ENCODE measurements around the gene SLIT1.

Gene SLIT1

DNA sequence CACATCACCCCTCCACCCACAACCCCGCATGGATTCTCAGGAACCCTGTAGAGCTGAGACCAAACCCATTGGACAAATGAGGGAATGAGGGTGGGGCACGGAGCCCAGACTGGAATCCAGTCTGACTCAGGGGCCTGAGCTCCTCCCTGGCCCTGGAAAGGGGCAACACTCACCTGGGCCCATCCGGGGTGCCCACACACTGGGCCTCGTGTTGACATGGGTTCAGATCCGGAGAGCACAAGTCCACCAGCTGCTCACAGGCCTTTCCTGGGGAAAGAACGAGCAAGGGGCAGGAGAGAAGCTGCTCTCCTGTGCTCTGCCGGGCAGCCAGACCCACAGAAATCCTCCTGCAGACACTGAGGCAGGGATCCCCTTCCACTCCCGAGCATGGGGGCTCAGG, 172.2 kb downstream of the SLIT1 start:
- Histone ChIP-seq H3K36me3 (ENCODE audit: control insufficient read depth, insufficient read depth, low read length) (no peaks in the 10 kb centered on the region), H3K9me3 (ENCODE audit: control insufficient read depth, low read length) (no peaks in the 10 kb centered on the region), H3K27me3 (ENCODE audit: control insufficient read depth, insufficient read depth, low read length) (no peaks in the 10 kb centered on the region), H3K4me3 (ENCODE audit: low read length) (no peak overlapping the region), H3K9ac (ENCODE audit: low read length) (no peak overlapping the region), H3K4me1 (ENCODE audit: control insufficient read depth, insufficient read depth, low read length) (no peaks in the 10 kb centered on the region)

DNA sequence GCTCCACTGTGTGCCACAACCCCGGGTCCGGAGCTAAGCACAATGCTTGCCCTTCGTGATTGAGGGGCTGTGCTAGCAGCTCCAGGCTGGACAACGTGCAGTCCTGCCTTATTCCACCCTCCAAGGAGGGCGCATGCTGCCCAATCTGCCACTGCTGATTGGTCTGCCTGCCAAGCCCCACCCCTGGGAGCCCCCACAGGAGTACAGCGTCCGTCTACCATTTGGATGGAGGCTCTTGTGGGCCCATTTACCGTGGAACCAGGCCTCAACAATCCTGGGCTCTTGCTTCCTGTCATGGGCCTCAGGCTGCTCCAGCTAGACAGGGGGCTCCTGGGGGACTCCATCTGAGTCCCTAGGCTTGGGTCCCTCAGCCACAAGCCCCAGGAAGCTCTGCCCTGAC, 173.3 kb downstream of the SLIT1 start:
- no peaks in the 10 kb centered on the region for H3K27me3 ChIP-seq (ENCODE audit: control insufficient read depth, insufficient read depth, low read length)
- H3K9me3 ChIP-seq (ENCODE audit: control insufficient read depth, low read length): no peaks in the 10 kb centered on the region
- H3K4me3 ChIP-seq (ENCODE audit: low read length): no peak overlapping the region
- H3K4me1 ChIP-seq (ENCODE audit: control insufficient read depth, insufficient read depth, low read length): no peaks in the 10 kb centered on the region
- H3K36me3 ChIP-seq (ENCODE audit: control insufficient read depth, insufficient read depth, low read length): no peaks in the 10 kb centered on the region
- no peak overlapping the region for H3K9ac ChIP-seq (ENCODE audit: low read length)

DNA sequence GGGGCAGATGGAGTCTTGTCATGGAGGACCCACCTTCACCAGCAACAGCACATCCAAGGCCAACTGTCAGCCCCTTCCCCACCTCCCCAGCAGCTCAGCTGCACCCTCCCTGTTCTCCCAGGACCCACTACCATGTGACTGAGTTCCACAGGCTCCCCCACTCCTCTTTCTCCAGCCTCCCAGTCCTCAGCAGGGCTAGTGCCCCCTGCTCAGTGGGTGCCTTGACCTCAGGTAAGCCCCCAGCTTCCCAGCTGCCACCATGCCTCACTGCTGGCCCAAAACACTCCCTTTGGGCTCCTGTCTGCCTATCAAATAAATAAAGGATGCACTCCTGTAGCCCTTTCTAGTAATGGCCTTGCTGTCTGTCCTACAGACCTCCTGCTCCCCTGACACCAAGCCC, 174.4 kb downstream of the SLIT1 start:
- no peaks in the 10 kb centered on the region for H3K36me3 ChIP-seq (ENCODE audit: control insufficient read depth, insufficient read depth, low read length)
- H3K4me1 ChIP-seq (ENCODE audit: control insufficient read depth, insufficient read depth, low read length): no peaks in the 10 kb centered on the region
- no peak overlapping the region for H3K9ac ChIP-seq (ENCODE audit: low read length)
- H3K9me3 ChIP-seq (ENCODE audit: control insufficient read depth, low read length): no peaks in the 10 kb centered on the region
- H3K27me3 ChIP-seq (ENCODE audit: control insufficient read depth, insufficient read depth, low read length): no peaks in the 10 kb centered on the region
- H3K4me3 ChIP-seq (ENCODE audit: low read length): no peak overlapping the region

DNA sequence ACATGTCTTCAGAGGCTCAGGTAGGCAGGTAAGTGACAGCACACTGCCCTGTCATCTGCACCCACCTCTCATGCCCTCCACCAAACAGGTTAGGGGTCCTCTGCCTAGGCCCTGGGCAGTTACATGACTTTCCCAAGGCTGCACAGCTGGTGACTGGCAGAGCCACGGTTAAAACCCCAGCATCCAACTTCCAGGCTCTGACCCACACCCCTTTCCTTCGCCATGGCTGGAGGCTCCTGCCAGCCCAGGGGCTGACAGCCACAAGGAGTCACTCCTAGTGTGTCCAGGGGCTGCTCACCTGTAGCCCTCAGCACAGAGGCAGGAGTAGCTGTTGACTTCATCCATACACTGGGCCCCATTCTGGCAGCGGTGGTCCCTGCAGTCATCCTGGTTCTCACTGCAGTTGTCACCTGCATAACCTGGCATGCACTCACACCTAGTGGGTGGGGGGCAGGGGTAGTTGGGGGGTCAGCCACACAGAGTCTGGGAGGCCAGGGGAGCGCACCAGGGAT, 175.0 kb downstream of the SLIT1 start:
- Histone ChIP-seq H3K4me1 (ENCODE audit: control insufficient read depth, insufficient read depth, low read length) (no peaks in the 10 kb centered on the region), H3K36me3 (ENCODE audit: control insufficient read depth, insufficient read depth, low read length) (no peaks in the 10 kb centered on the region), H3K9ac (ENCODE audit: low read length) (no peak overlapping the region), H3K4me3 (ENCODE audit: low read length) (no peak overlapping the region), H3K27me3 (ENCODE audit: control insufficient read depth, insufficient read depth, low read length) (no peaks in the 10 kb centered on the region), H3K9me3 (ENCODE audit: control insufficient read depth, low read length) (no peaks in the 10 kb centered on the region)

DNA sequence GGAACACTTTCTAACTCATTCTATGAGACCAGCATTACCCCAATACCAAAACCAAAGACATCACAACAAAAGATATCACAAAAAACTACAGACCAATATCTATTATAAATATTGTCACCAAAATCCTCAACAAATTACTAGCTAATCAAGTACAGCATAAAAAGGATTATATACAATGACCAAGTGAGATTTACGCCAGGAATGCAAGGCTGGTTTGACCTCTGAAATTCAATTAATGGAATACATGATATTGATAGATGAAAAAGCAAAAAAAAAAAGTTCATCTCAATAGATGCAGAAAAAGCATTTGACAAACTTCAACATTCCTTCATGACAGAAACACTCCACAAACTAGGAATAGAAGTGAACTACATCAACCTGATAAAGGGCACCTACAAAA, 178.3 kb downstream of the SLIT1 start:
- H3K27me3 ChIP-seq (ENCODE audit: control insufficient read depth, insufficient read depth, low read length): no peaks in the 10 kb centered on the region
- H3K4me3 ChIP-seq (ENCODE audit: low read length): no peak overlapping the region
- no peaks in the 10 kb centered on the region for H3K9me3 ChIP-seq (ENCODE audit: control insufficient read depth, low read length)
- H3K4me1 ChIP-seq (ENCODE audit: control insufficient read depth, insufficient read depth, low read length): no peaks in the 10 kb centered on the region
- no peaks in the 10 kb centered on the region for H3K36me3 ChIP-seq (ENCODE audit: control insufficient read depth, insufficient read depth, low read length)
- H3K9ac ChIP-seq (ENCODE audit: low read length): no peak overlapping the region

DNA sequence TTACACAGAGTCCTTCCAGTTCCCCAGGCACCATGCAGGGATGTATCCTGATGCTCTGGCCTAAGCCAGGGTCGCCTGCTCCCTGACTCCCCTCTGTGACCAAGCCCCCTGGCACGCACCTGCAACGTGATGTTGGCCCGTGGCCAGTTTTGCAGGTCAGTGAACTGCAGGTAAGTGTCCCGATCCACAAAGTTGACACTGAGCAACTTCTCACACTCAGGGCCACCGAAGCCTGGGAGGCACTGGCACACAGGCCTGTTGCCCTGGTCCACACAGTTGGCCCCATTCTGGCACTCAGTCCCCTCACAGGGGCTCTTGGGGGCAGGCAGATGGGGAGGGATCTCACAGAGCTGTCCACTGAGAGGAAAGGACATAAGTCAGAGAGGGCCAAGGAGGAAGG, 179.4 kb downstream of the SLIT1 start:
- no peaks in the 10 kb centered on the region for H3K27me3 ChIP-seq (ENCODE audit: control insufficient read depth, insufficient read depth, low read length)
- no peaks in the 10 kb centered on the region for H3K36me3 ChIP-seq (ENCODE audit: control insufficient read depth, insufficient read depth, low read length)
- H3K9me3 ChIP-seq (ENCODE audit: control insufficient read depth, low read length): no peaks in the 10 kb centered on the region
- H3K9ac ChIP-seq (ENCODE audit: low read length): no peak overlapping the region
- no peaks in the 10 kb centered on the region for H3K4me1 ChIP-seq (ENCODE audit: control insufficient read depth, insufficient read depth, low read length)
- H3K4me3 ChIP-seq (ENCODE audit: low read length): no peak overlapping the region

DNA sequence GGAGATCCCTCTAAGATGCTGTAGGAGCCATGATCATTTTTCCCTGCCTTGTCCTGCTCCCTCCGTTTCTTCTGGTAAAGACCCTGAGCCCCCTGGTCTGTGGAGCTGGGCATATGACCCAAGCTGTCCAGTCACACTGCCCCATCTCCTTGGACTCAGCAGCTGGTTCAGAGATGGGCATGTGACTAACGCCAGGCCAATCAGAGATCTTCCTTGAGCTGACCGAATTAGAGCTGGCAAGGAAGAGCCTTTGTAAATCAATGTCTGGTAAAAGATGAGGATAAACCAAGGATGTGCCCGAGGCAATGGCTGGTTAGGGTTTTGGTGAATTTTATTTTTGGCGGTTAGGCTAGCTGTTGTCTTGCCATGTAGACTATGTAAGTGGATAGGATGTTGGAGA, 180.4 kb downstream of the SLIT1 start:
- no peaks in the 10 kb centered on the region for H3K4me1 ChIP-seq (ENCODE audit: control insufficient read depth, insufficient read depth, low read length)
- H3K27me3 ChIP-seq (ENCODE audit: control insufficient read depth, insufficient read depth, low read length): no peaks in the 10 kb centered on the region
- no peak overlapping the region for H3K4me3 ChIP-seq (ENCODE audit: low read length)
- no peak overlapping the region for H3K9ac ChIP-seq (ENCODE audit: low read length)
- no peaks in the 10 kb centered on the region for H3K36me3 ChIP-seq (ENCODE audit: control insufficient read depth, insufficient read depth, low read length)
- no peaks in the 10 kb centered on the region for H3K9me3 ChIP-seq (ENCODE audit: control insufficient read depth, low read length)

DNA sequence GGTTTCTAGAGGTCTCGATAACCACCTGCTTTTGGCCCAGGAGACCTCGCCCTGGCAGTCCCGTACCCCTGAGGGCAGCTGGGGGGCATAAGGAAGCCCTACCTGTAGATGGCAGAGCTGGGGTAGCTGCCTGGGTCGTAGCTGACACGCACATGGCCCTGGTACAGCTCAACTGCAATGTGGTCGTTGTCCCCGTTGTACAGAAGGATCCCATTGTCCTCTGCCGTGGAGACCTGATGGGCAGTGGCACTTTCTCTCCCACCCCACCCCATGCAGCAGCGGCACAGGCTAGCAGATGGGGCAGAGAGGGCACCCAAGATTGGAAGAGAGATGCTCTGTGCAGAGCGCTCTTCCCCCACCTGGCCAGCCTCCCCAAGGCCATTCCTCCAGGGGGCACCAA, 181.2 kb downstream of the SLIT1 start:
- Histone ChIP-seq H3K4me3 (ENCODE audit: low read length) (no peak overlapping the region), H3K4me1 (ENCODE audit: control insufficient read depth, insufficient read depth, low read length) (no peaks in the 10 kb centered on the region), H3K9ac (ENCODE audit: low read length) (no peak overlapping the region), H3K27me3 (ENCODE audit: control insufficient read depth, insufficient read depth, low read length) (no peaks in the 10 kb centered on the region), H3K9me3 (ENCODE audit: control insufficient read depth, low read length) (no peaks in the 10 kb centered on the region), H3K36me3 (ENCODE audit: control insufficient read depth, insufficient read depth, low read length) (no peaks in the 10 kb centered on the region)

DNA sequence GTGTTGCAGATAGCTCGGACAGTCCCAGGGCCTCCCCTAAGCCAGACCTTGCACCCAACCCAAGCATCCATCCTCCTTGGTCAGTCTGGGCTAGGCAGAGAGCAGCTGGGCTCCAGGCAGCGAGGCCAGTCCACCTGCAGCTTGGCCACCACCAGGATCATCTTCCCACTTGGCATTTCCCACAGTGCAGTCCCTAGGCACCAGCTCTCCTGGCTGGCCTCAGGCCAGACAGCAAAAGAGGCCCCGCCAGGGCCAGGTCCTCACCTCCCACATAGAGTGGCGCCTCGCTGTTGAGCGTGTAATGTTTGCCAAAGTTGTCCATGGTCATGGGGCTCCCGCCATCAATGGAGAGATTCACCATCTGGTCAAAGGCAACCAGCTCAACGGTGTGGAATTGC, 182.0 kb downstream of the SLIT1 start:
- H3K9ac ChIP-seq (ENCODE audit: low read length): no peak overlapping the region
- no peaks in the 10 kb centered on the region for H3K27me3 ChIP-seq (ENCODE audit: control insufficient read depth, insufficient read depth, low read length)
- H3K4me3 ChIP-seq (ENCODE audit: low read length): no peak overlapping the region
- no peaks in the 10 kb centered on the region for H3K9me3 ChIP-seq (ENCODE audit: control insufficient read depth, low read length)
- no peaks in the 10 kb centered on the region for H3K36me3 ChIP-seq (ENCODE audit: control insufficient read depth, insufficient read depth, low read length)
- no peaks in the 10 kb centered on the region for H3K4me1 ChIP-seq (ENCODE audit: control insufficient read depth, insufficient read depth, low read length)

DNA sequence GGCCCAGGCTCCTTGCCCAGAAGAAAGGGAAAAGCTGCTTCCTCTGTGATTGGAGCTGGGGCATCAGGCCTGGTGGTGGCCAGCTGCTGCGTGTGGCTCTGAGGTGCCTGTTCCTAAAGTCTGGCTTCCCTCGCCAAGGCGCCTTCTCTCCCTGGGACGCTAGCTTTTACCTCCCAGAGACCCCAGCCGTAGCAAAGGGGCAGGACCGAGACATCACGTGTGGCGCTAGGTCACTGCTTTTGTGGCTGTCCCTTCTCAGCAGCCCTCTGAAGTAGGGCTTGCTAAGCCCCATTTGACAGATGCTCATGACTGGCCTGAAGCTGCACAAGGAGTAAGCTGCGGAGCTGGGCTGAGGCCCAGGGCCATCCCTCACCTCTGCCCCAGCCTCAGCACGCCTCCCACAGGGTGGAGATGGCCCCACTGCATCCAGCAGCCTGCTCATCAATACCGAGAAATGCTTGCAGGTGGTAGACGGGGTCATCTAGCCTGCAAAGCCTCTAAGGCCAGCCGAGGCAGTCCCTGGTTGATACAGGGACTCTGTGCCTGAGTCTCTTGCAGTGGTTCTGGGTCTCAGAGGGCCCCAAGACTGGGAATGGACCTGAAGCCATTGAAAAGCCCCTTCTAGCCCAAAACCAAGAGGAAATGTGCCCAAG, 182.5 kb downstream of the SLIT1 start:
- H3K4me1 ChIP-seq (ENCODE audit: control insufficient read depth, insufficient read depth, low read length): no peaks in the 10 kb centered on the region
- H3K9me3 ChIP-seq (ENCODE audit: control insufficient read depth, low read length): no peaks in the 10 kb centered on the region
- H3K27me3 ChIP-seq (ENCODE audit: control insufficient read depth, insufficient read depth, low read length): no peaks in the 10 kb centered on the region
- H3K36me3 ChIP-seq (ENCODE audit: control insufficient read depth, insufficient read depth, low read length): no peaks in the 10 kb centered on the region
- no peak overlapping the region for H3K9ac ChIP-seq (ENCODE audit: low read length)
- no peak overlapping the region for H3K4me3 ChIP-seq (ENCODE audit: low read length)

DNA sequence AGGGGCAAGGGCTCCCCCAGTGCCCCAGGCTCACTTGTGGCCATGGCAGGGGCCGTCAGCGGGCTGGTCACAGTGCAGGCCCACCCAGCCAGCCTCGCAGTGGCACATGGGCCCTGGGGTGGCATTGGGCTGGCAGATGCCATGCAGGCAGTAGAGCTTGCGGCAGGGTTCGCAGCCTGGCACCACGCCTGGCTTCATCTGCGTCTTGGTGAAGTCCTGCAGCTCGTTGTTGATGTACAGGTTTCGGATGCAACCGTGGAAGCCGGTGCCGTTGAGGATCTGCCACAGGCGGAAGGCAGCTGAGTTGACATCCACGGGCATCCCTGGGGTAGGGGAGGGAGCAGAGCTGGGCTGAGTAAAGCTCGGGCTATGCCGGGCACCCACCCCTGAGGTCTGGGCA, 183.1 kb downstream of the SLIT1 start:
- Histone ChIP-seq H3K9ac (ENCODE audit: low read length) (no peak overlapping the region), H3K27me3 (ENCODE audit: control insufficient read depth, insufficient read depth, low read length) (no peaks in the 10 kb centered on the region), H3K4me1 (ENCODE audit: control insufficient read depth, insufficient read depth, low read length) (no peaks in the 10 kb centered on the region), H3K36me3 (ENCODE audit: control insufficient read depth, insufficient read depth, low read length) (no peaks in the 10 kb centered on the region), H3K4me3 (ENCODE audit: low read length) (no peak overlapping the region), H3K9me3 (ENCODE audit: control insufficient read depth, low read length) (no peaks in the 10 kb centered on the region)

DNA sequence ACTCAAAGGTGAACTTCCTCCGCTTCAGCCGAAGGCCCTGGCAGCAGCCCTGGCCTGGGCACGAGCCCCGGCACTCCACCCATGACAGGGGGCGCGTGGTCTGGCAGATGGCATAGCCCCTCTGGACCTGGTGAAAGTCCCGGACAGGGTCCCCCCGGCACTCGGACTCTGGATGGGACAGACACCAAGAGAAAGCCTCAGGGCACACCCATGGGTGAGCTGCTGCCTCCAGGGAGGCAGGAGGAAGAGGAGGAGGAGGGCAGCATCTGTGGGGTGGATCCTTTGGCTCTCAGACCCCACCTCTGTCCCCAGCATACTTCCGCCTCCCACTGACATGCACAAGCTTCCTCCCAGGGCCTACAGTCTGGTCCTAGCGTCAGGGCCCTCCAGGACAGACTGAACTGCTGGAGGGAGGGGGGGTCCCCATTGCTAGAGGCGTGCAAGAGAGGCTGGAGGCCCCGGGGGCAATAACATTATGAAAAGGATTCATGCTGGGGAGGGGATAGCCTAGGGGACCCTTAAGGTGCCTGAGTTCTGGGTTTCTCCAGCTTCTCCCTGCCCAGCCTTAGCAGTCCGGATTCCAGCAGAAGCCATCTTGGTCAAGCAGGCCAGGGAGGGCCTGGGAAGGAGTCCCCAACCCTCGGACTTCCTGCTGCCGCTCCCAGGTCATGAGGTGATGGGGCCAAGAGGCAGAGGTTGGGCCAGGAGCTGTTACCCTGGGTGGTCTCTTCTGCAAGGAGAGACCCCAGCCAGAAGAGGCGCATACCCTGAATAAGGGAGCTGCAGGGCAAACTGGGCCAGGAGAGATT, 184.4 kb downstream of the SLIT1 start:
- no peaks in the 10 kb centered on the region for H3K36me3 ChIP-seq (ENCODE audit: control insufficient read depth, insufficient read depth, low read length)

More for the DNA sequence above, 184.4 kb downstream of the SLIT1 start:
- no peak overlapping the region for H3K9ac ChIP-seq (ENCODE audit: low read length)
- H3K27me3 ChIP-seq (ENCODE audit: control insufficient read depth, insufficient read depth, low read length): no peaks in the 10 kb centered on the region
- no peak overlapping the region for H3K4me3 ChIP-seq (ENCODE audit: low read length)
- H3K9me3 ChIP-seq (ENCODE audit: control insufficient read depth, low read length): no peaks in the 10 kb centered on the region
- H3K4me1 ChIP-seq (ENCODE audit: control insufficient read depth, insufficient read depth, low read length): no peaks in the 10 kb centered on the region
